ENCODE results near the gene L3MBTL4.

GRCh38 chr18:6434481-6434880, 19.8 kb upstream of the L3MBTL4 start:
- no peak for TF ChIP-seq POLR2A (IDR thresholded peaks at IDR 0.05)
- no peak for TF ChIP-seq CTCF (IDR thresholded peaks at IDR 0.05 in 4 of 5, conservative IDR thresholded peaks at IDR 0.05 in 1 of 5)

All from gastrocnemius medialis (tissue), 4 donors.